HG02884 (cell line): ENCODE results near the gene MRPL20.
A peak's percentile ranks its signal among the peaks of the same experiment; 100 is the strongest.
"Not testable (repeated sequence)": the region's sequence is repeated elsewhere in the genome, so short reads cannot be mapped to it uniquely, and the experiment has no call there.

Experiments used
- ATAC-seq: cut with Tn5 transposase; IDR thresholded peaks from one replicate; pipeline ENCODE4 v1.9.1; 2021; ENCODE audit warnings: mild to moderate bottlenecking, moderate library complexity; ENCODE audit not compliant: unreplicated experiment

MRPL20 gene

GRCh38 chr1:1406821-1407635 lies at the start of gene MRPL20:
MRPL20 (minus strand) TSS chr1:1407293; CDS start chr1:1407217, 76 bp downstream.
- peak; percentile 84 for ATAC-seq

GRCh38 chr1:1456683-1457255 lies 49.7 kb upstream of the MRPL20 start:
- not testable (repeated sequence) for ATAC-seq

- ATAC-seq: not testable (repeated sequence)
Measured at GRCh38 chr1:1455934-1456333, 48.8 kb upstream of the MRPL20 start.

GRCh38 chr1:1455366-1455884 lies 48.3 kb upstream of the MRPL20 start:
- no peak for ATAC-seq

GRCh38 chr1:1454286-1455056 lies 47.4 kb upstream of the MRPL20 start:
- ATAC-seq: not testable (repeated sequence)

- no peak for ATAC-seq
Measured at GRCh38 chr1:1452882-1453281, 45.8 kb upstream of the MRPL20 start.

GRCh38 chr1:1452365-1452739 lies 45.3 kb upstream of the MRPL20 start:
- not testable (repeated sequence) for ATAC-seq

GRCh38 chr1:1451696-1452364 lies 44.7 kb upstream of the MRPL20 start:
- ATAC-seq: no peak

- ATAC-seq: not testable (repeated sequence)
Measured at GRCh38 chr1:1450616-1451015, 43.5 kb upstream of the MRPL20 start.

GRCh38 chr1:1449099-1449739 lies 42.1 kb upstream of the MRPL20 start, which contains the start of gene ATAD3C:
ATAD3C (plus strand) TSS chr1:1449689; CDS start chr1:1450684, 995 bp downstream.
- no peak for ATAC-seq

GRCh38 chr1:1446631-1447030 lies 39.5 kb upstream of the MRPL20 start:
- ATAC-seq: not testable (repeated sequence)

- no peak for ATAC-seq
Measured at GRCh38 chr1:1442069-1442770, 35.1 kb upstream of the MRPL20 start.

- no peak for ATAC-seq
Measured at GRCh38 chr1:1441002-1441888, 34.2 kb upstream of the MRPL20 start.

- ATAC-seq: no peak
Measured at GRCh38 chr1:1440262-1441001, 33.3 kb upstream of the MRPL20 start.

GRCh38 chr1:1439546-1440261 lies 32.6 kb upstream of the MRPL20 start:
- ATAC-seq: no peak

GRCh38 chr1:1438531-1439381 lies 31.7 kb upstream of the MRPL20 start:
- no peak for ATAC-seq
